Aorta (tissue), 5 donors: ENCODE measurements around the gene QSOX1. TPM values are rescaled to one million over a fixed set of nuclear protein-coding genes. Genes with fewer than 3 reads are reported as not detected.

Experiments
- ATAC-seq: fragments of 200-7000 bp; cut with Tn5 transposase; one replicate; pipeline ENCODE4 v1.9.1; 2022; ENCODE audit warnings: moderate library complexity; ENCODE audit not compliant: low FRiP score
- DNase-seq, 2 donors: peaks; one replicate each; pipeline ENCODE4 v3.0.0-alpha.2; 2020
- H3K27ac ChIP-seq, 2 donors: one replicate each; pipeline ENCODE4 v1.5.1; 2013; ENCODE audit warnings: low read length in 2 of 2, mild to moderate bottlenecking in 2 of 2, moderate library complexity in 2 of 2, control low read depth in 1 of 2, inconsistent platforms in 1 of 2, low read depth in 1 of 2
- H3K27me3 ChIP-seq, 2 donors: one replicate each; pipeline ENCODE4 v1.6.1; 2013; ENCODE audit warnings: control low read depth in 1 of 2, low read length in 1 of 2, mild to moderate bottlenecking in 1 of 2, moderate library complexity in 1 of 2; ENCODE audit not compliant: insufficient read depth in 2 of 2, control insufficient read depth in 1 of 2
- H3K36me3 ChIP-seq, 2 donors: one replicate each; pipeline ENCODE4 v1.6.1; 2013; ENCODE audit warnings: control low read depth in 1 of 2, low read length in 1 of 2, mild to moderate bottlenecking in 1 of 2; ENCODE audit not compliant: insufficient read depth in 2 of 2, control insufficient read depth in 1 of 2
- H3K4me1 ChIP-seq, 2 donors: one replicate each; pipeline ENCODE4 v1.6.1; 2013; ENCODE audit warnings: low read length in 2 of 2, control low read depth in 1 of 2, mild to moderate bottlenecking in 1 of 2, moderate library complexity in 1 of 2; ENCODE audit not compliant: insufficient read depth in 2 of 2, control insufficient read depth in 1 of 2
- H3K4me3 ChIP-seq, 2 donors: one replicate each; pipeline ENCODE4 v1.5.1; 2013; ENCODE audit warnings: low read length in 2 of 2, control low read depth in 1 of 2, mild to moderate bottlenecking in 1 of 2
- H3K9me3 ChIP-seq: one replicate; pipeline ENCODE4 v1.6.1; 2013; ENCODE audit warnings: mild to moderate bottlenecking, low read length; ENCODE audit not compliant: control insufficient read depth
- WGBS, 2 donors: extraction: QIAGEN DNeasy Blood & Tissue Kit; methylation state at CpG; one replicate each; pipeline ENCODE4 v1.1.7; 2013; 5-methylcytosine and 5-hydroxymethylcytosine counted together
- intact Hi-C, 2 donors: fragments of 100-400 bp; cut with DNase I; formaldehyde crosslinking; loops; one replicate each; pipeline versions ENCODE4 v1.14.2 to v1.15.0; 2022
- polyA plus RNA-seq, 2 donors: library from polyadenylated mRNA; stranded (reverse); fragments of 200-250 nt; gene quantifications; one replicate each; pipeline ENCODE4 v1.2.3, GENCODE V29; 2013
- total RNA-seq, 2 donors: library from RNA; stranded (reverse); fragmentation: NEBNext Ultra II Directional; extraction: Animal tissue kit (Norgen Biotek cat#: 25700); gene quantifications; one replicate each; pipeline ENCODE4 v1.2.1, GENCODE V29; 2021
- donor health status: healthy with polysubstance abuse.
- donor health status: Bipolar disorder and iron deficiency.
- donor health status: DM: no; HTN: no; CAD: no.
- donor health status: DM: no; HTN: no; CAD: no.
- donor health status: DM: yes; HTN: yes; CAD: no.

The QSOX1 gene
- total and polyA plus RNA-seq, 4 donors = 24.5 to 181 (median 91.7) TPM

GRCh38 chr1:180155182-180155682, 563 bp downstream of the QSOX1 start:
- peak in 1 of 2 donors; percentile 54 for DNase-seq
- H3K4me3 ChIP-seq = peak overlapping the region; percentile 71 to 81
- H3K9me3 ChIP-seq = no peaks in the 10 kb centered on the region
- 1 to 2% methylated on average over 22 to 29 of the region's 29 CpGs for WGBS, 2 donors
- no peak for ATAC-seq
- peaks cover 0 to 4% of the 10 kb centered on the region in 2 donors for H3K4me1 ChIP-seq
- intact Hi-C loops = no loop called here
- H3K36me3 ChIP-seq = no peaks in the 10 kb centered on the region
- H3K27me3 ChIP-seq = no peaks in the 10 kb centered on the region
- H3K27ac ChIP-seq = no peak overlapping the region

- Histone ChIP-seq H3K9me3 (no peaks in the 10 kb centered on the region), H3K4me1 (peaks cover 0 to 4% of the 10 kb centered on the region in 2 donors), H3K36me3 (no peaks in the 10 kb centered on the region), H3K4me3 (no peak overlapping the region), H3K27me3 (no peaks in the 10 kb centered on the region), H3K27ac (no peak overlapping the region)
- no peak for DNase-seq
- 89 to 96% methylated on average over 4 of the region's 4 CpGs for WGBS, 2 donors
- ATAC-seq = no peak
- intact Hi-C loops = no loop called here
Observed at GRCh38 chr1:180156201-180156600, 1.5 kb downstream of the QSOX1 start.

- ATAC-seq = no peak
- H3K4me3 ChIP-seq = no peak overlapping the region
Observed at GRCh38 chr1:180156631-180157091, 2.0 kb downstream of the QSOX1 start.

GRCh38 chr1:180157108-180157507, 2.4 kb downstream of the QSOX1 start:
- Histone ChIP-seq H3K4me1 (peaks cover 0 to 4% of the 10 kb centered on the region in 2 donors), H3K4me3 (no peak overlapping the region), H3K36me3 (no peaks in the 10 kb centered on the region), H3K27ac (no peak overlapping the region), H3K9me3 (no peaks in the 10 kb centered on the region), H3K27me3 (no peaks in the 10 kb centered on the region)
- intact Hi-C loops = no loop called here
- WGBS, 2 donors = 75 to 78% methylated on average over 4 of the region's 4 CpGs
- no peak for DNase-seq
- no peak for ATAC-seq

More at GRCh38 chr1:180156631-180157091, 2.0 kb downstream of the QSOX1 start:
- Histone ChIP-seq H3K4me1 (peaks cover 0 to 4% of the 10 kb centered on the region in 2 donors), H3K27ac (no peak overlapping the region), H3K36me3 (no peaks in the 10 kb centered on the region), H3K9me3 (no peaks in the 10 kb centered on the region), H3K27me3 (no peaks in the 10 kb centered on the region)
- 75 to 84% methylated on average over 2 of the region's 2 CpGs for WGBS, 2 donors
- intact Hi-C loops = no loop called here
- no peak for DNase-seq

- 22 to 46% methylated on average over 3 of the region's 3 CpGs for WGBS, 2 donors
- ATAC-seq (no peak), DNase-seq (no peak)
- Histone ChIP-seq H3K27ac (no peak overlapping the region), H3K4me3 (no peak overlapping the region), H3K4me1 (peaks cover 0 to 4% of the 10 kb centered on the region in 2 donors), H3K9me3 (no peaks in the 10 kb centered on the region), H3K36me3 (no peaks in the 10 kb centered on the region), H3K27me3 (no peaks in the 10 kb centered on the region)
- intact Hi-C loops = no loop called here
Observed at GRCh38 chr1:180157576-180158057, 2.9 kb downstream of the QSOX1 start.

GRCh38 chr1:180158149-180159147, 3.8 kb downstream of the QSOX1 start:
- no peaks in the 10 kb centered on the region for H3K9me3 ChIP-seq
- H3K4me1 ChIP-seq = peaks cover 0 to 4% of the 10 kb centered on the region in 2 donors
- DNase-seq = no peak
- intact Hi-C loops = no loop called here
- WGBS, 2 donors = 87 to 92% methylated on average over 16 of the region's 16 CpGs
- no peaks in the 10 kb centered on the region for H3K36me3 ChIP-seq
- H3K27me3 ChIP-seq = no peaks in the 10 kb centered on the region
- no peak overlapping the region for H3K4me3 ChIP-seq
- ATAC-seq = no peak
- no peak overlapping the region for H3K27ac ChIP-seq

GRCh38 chr1:180160357-180160756, 5.7 kb downstream of the QSOX1 start:
- 94 to 97% methylated on average over 1 of the region's 1 CpG for WGBS, 2 donors
- no peak overlapping the region for H3K4me3 ChIP-seq
- H3K27ac ChIP-seq = no peak overlapping the region
- DNase-seq (no peak), ATAC-seq (no peak)
- H3K27me3 ChIP-seq = no peaks in the 10 kb centered on the region
- intact Hi-C loops = no loop called here
- no peaks in the 10 kb centered on the region for H3K9me3 ChIP-seq
- H3K4me1 ChIP-seq = peaks cover 0 to 4% of the 10 kb centered on the region in 2 donors
- no peaks in the 10 kb centered on the region for H3K36me3 ChIP-seq

- WGBS, 2 donors = 89 to 90% methylated on average over 2 of the region's 2 CpGs
- DNase-seq (no peak), ATAC-seq (no peak)
- intact Hi-C loops = no loop called here
- no peak overlapping the region for H3K4me3 ChIP-seq
- H3K4me1 ChIP-seq = peaks cover 0 to 5% of the 10 kb centered on the region in 2 donors
- H3K36me3 ChIP-seq = no peaks in the 10 kb centered on the region
- no peaks in the 10 kb centered on the region for H3K27me3 ChIP-seq
- no peaks in the 10 kb centered on the region for H3K9me3 ChIP-seq
- no peak overlapping the region for H3K27ac ChIP-seq
Observed at GRCh38 chr1:180163041-180163440, 8.4 kb downstream of the QSOX1 start.
